C4-2B (cell line): ENCODE results near the gene CCDC69.

Experiments used
- CTCF ChIP-seq: fragments of 450-650 bp; conservative IDR thresholded peaks from 2 replicates; pipeline ENCODE4 v1.5.1; 2017; ENCODE audit warnings: mild to moderate bottlenecking
- ZFX ChIP-seq: fragments of 450-650 bp; IDR thresholded peaks from 2 replicates; pipeline ENCODE4 v1.6.1; 2017

GRCh38 chr5:151142933-151143332 lies 81.0 kb downstream of the CCDC69 start:
- TF ChIP-seq CTCF (no peak), ZFX (no peak)
